Gastroesophageal sphincter (tissue), 4 donors: ENCODE results near the gene ZNF888. TPM values are rescaled to one million over a fixed set of nuclear protein-coding genes. Genes with fewer than 3 reads are reported as not detected.
"Not testable (repeated sequence)": the region's sequence is repeated elsewhere in the genome, so short reads cannot be mapped to it uniquely, and the experiment has no call there.

Experiments
- ATAC-seq: fragments of 150-250 bp; one replicate; pipeline ENCODE4 v1.9.1; 2016; ENCODE audit warnings: mild to moderate bottlenecking, moderate library complexity
- H3K27ac ChIP-seq, 4 donors: fragments of 200-600 bp; sonication (generic) in 3 of 4; 1 replicate in 3 of 4; 2 replicates in 1 of 4; pipeline ENCODE4 v1.5.1; 2016 to 2019
- H3K27me3 ChIP-seq: fragments of 200-600 bp; sonication (generic); one replicate; pipeline ENCODE4 v1.5.1; 2019
- H3K36me3 ChIP-seq, 2 donors: fragments of 200-600 bp; sonication (generic); one replicate each; pipeline ENCODE4 v1.5.1; 2019; ENCODE audit warnings: control low read depth in 1 of 2
- H3K4me1 ChIP-seq, 3 donors: fragments of 200-600 bp; sonication (generic); 1 replicate in 2 of 3; 2 replicates in 1 of 3; pipeline ENCODE4 v1.5.1; 2016 to 2019; ENCODE audit warnings: control low read depth in 2 of 3
- H3K4me3 ChIP-seq, 2 donors: fragments of 200-600 bp; sonication (generic); one replicate each; pipeline ENCODE4 v1.5.1; 2019; ENCODE audit warnings: mild to moderate bottlenecking in 1 of 2, moderate library complexity in 1 of 2
- H3K9me3 ChIP-seq, 3 donors: fragments of 200-600 bp; sonication (generic); one replicate each; pipeline ENCODE4 v1.5.1; 2017 to 2019; ENCODE audit warnings: control low read depth in 2 of 3
- EP300 ChIP-seq: sonication (generic); formaldehyde crosslinking; IDR thresholded peaks from one replicate; pipeline ENCODE4 v1.6.1; 2017; ENCODE audit warnings: antibody characterized with exemption, mild to moderate bottlenecking
- POLR2A ChIP-seq, 2 donors: fragments of 450-650 bp; IDR thresholded peaks; one replicate each; pipeline ENCODE4 v1.6.1; 2017; ENCODE audit warnings: antibody characterized with exemption in 2 of 2, mild to moderate bottlenecking in 2 of 2, moderate library complexity in 1 of 2
- POLR2AphosphoS5 ChIP-seq: sonication (generic); formaldehyde crosslinking; IDR thresholded peaks from one replicate; pipeline ENCODE4 v1.6.1; 2017; ENCODE audit warnings: antibody characterized with exemption
- WGBS, 2 donors: methylation state at CpG; one replicate each; pipeline ENCODE4 v1.1.5; 2018; ENCODE audit warnings: low coverage in 1 of 2; 5-methylcytosine and 5-hydroxymethylcytosine counted together
- total RNA-seq, 4 donors: library from RNA; depleted of rRNA; stranded (reverse); fragments of >200 nt; gene quantifications; one replicate each; pipeline ENCODE4 v1.1.0, GENCODE V29; 2016
- TF ChIP-seq, protein P1 (sequence below), 4 experiments: fragments of 200-600 bp in 2 of 4; fragments of 450-650 bp in 2 of 4; sonication (generic) in 1 of 4; IDR thresholded peaks; one replicate each; pipeline ENCODE4 v1.5.1; 2017 to 2019; ENCODE audit warnings: antibody characterized with exemption in 4 of 4, mild to moderate bottlenecking in 2 of 4, moderate library complexity in 2 of 4

The ZNF888 gene
- total RNA-seq, 4 donors from 2014 or later = 2.6 to 4.1 (median 3.0) TPM

DNA sequence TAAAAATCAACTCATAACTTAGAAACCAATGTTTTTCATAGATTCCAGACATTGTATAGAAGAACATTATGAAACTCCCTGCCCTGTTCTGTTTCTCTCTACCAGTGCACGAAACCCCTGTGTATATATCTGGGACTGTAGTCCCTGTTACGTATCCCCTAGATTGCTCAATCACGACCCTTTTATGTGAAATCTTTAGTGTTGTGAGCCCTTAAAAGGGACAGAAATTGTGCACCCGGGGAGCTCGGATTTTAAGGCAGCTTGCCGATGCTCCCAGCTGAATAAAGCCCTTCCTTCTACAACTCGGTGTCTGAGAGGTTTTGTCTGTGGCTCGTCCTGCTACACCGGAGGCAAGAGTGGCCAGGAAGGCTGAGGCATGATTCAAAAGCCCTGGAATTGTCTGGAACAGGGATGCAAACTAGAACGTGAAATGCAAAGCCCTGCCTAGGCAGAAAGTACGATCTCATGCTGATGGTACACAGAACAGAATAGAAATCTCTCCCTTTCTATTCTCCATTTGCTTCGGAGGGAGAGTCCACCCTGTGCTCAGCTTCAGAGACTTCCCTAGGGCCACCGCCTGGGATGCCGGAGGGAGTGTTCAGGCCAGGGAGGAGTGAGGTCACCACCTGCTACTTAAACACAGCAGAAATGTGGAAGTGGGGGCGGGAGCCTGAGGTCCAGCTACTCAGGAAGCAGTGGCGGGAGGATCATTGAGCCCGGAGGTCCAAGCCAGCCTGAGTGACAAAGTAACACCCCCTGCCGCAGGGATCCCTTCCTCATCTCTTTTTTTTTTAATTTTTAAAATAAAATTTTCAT lies 758 bp upstream of the ZNF888 start:
- ATAC-seq = peak; percentile 67
- 33 to 77% methylated on average over 5 to 11 of the region's 18 CpGs for WGBS, 2 donors
- Histone ChIP-seq H3K36me3 (peaks cover 0 to 16% of the 10 kb centered on the region in 2 donors), H3K4me3 (peak overlapping the region; percentile 58 to 70), H3K4me1 (peaks cover 0 to 24% (median 3%) of the 10 kb centered on the region in 3 donors), H3K9me3 (no peaks in the 10 kb centered on the region), H3K27me3 (no peaks in the 10 kb centered on the region), H3K27ac (peak overlapping the region in 3 of 4 donors; percentile 79 to 91 (median 86))
- TF ChIP-seq POLR2AphosphoS5 (no peak), POLR2A (IDR thresholded peaks at IDR 0.05) (no peak), EP300 (no peak)
- TF ChIP-seq, protein P1, sequence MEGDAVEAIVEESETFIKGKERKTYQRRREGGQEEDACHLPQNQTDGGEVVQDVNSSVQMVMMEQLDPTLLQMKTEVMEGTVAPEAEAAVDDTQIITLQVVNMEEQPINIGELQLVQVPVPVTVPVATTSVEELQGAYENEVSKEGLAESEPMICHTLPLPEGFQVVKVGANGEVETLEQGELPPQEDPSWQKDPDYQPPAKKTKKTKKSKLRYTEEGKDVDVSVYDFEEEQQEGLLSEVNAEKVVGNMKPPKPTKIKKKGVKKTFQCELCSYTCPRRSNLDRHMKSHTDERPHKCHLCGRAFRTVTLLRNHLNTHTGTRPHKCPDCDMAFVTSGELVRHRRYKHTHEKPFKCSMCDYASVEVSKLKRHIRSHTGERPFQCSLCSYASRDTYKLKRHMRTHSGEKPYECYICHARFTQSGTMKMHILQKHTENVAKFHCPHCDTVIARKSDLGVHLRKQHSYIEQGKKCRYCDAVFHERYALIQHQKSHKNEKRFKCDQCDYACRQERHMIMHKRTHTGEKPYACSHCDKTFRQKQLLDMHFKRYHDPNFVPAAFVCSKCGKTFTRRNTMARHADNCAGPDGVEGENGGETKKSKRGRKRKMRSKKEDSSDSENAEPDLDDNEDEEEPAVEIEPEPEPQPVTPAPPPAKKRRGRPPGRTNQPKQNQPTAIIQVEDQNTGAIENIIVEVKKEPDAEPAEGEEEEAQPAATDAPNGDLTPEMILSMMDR (IDR thresholded peaks at IDR 0.05) = no peak

DNA sequence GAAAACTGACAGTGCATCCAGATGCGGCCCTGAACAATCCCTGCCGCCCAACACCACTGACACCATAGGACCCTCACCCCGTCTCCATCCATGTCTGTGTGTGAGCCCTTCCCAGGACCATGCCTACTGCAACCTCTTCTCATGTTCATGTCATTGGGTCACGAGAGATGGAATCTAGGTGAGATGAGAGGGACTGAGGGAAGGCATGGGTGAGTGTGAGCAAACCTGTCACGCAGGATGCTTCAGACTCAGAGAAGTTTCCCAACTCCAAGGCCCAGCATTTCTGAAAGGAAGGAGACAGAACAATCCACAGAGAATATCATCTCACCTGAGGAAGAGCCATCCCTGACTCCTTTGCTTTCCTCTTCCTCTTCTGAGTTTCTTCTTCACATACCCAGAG lies 5.7 kb downstream of the ZNF888 start:
- Histone ChIP-seq H3K4me3 (no peak overlapping the region), H3K27me3 (no peaks in the 10 kb centered on the region), H3K9me3 (no peaks in the 10 kb centered on the region), H3K27ac (no peak overlapping the region), H3K4me1 (peaks cover 0 to 9% (median 3%) of the 10 kb centered on the region in 3 donors), H3K36me3 (peaks cover 0 to 54% of the 10 kb centered on the region in 2 donors)
- no peak for ATAC-seq
- WGBS, 2 donors = 80 to 97% methylated on average over 2 to 5 of the region's 5 CpGs
- TF ChIP-seq, protein P1 (IDR thresholded peaks at IDR 0.05) = no peak
- TF ChIP-seq POLR2A (IDR thresholded peaks at IDR 0.05) (no peak), POLR2AphosphoS5 (no peak)

GRCh38 chr19:52910648-52911047 lies 12.6 kb downstream of the ZNF888 start:
- no peaks in the 10 kb centered on the region for H3K4me1 ChIP-seq
- H3K27me3 ChIP-seq = no peaks in the 10 kb centered on the region
- 100% methylated on average over 1 of the region's 1 CpG; no CpG with 5 or more reads in 1 of the 2 donors for WGBS, 2 donors
- no peaks in the 10 kb centered on the region for H3K9me3 ChIP-seq
- H3K27ac ChIP-seq = no peak overlapping the region
- TF ChIP-seq POLR2A (IDR thresholded peaks at IDR 0.05) (no peak), POLR2AphosphoS5 (no peak), EP300 (no peak)
- TF ChIP-seq, protein P1 (IDR thresholded peaks at IDR 0.05) = no peak
- ATAC-seq = no peak
- H3K4me3 ChIP-seq = no peak overlapping the region
- peaks cover 0 to 84% of the 10 kb centered on the region in 2 donors for H3K36me3 ChIP-seq

DNA sequence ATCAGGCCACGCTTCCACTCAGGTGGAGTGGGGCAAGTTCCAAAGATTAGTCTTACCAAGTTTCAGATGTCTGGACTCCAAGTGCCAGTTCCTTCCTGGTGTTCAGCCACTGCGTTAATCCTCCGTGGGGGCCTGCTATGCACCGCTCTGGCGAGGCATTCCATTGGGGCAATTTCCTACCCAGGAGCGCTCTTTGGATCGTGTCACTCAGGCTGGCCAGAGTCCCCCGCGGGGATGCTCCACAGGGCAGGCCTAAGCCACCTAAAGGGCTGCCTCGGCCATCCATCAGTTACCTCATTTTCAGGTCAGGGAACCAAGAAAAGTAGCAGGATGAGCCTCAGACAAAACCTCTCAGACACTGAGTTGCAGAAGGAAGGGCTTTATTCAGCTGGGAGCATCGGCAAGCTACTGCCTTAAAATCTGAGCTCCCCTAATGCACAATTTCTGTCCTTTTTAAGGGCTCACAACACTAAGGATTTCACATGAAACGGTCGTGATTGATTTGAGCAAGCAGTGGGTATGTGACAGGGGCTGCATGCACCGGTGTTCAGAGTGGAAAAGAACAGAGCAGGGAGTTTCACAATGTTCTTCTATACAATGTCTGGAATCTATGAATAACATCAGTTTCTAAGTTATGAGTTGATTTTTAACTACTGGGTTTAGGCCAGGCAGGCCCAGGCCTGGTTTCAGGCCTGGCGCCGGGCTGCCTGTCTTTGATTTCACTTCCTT lies 19.0 kb downstream of the ZNF888 start:
- not testable (repeated sequence) for H3K4me3 ChIP-seq, H3K9me3 ChIP-seq, H3K27me3 ChIP-seq, H3K27ac ChIP-seq, H3K4me1 ChIP-seq, ATAC-seq
- H3K36me3 ChIP-seq = peaks cover 0 to 31% of the 10 kb centered on the region in 2 donors
- 92 to 95% methylated on average over 7 of the region's 16 CpGs for WGBS, 2 donors

DNA sequence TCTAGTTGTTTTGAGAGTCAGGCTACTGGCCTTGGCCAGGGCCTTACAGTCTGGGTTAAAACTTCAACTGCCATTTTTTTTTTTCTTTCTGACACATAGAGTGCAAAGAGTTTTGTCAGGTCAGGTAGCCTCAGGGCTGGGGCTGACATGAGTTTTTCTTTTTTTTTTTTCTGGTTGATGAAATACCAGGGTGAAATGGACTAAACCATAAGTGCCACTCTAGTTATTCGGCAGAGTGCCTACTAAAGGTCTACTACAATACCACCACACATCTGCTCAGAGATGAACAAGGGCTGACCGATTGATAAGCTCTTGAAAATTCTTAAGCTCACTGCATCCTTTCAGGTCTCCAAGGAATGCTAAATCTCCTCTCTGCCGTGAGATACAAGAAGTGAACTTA lies 21.4 kb downstream of the ZNF888 start:
- Histone ChIP-seq H3K27me3 (no peaks in the 10 kb centered on the region), H3K36me3 (peaks cover 0 to 9% of the 10 kb centered on the region in 2 donors), H3K9me3 (no peaks in the 10 kb centered on the region), H3K4me3 (no peak overlapping the region), H3K4me1 (peaks cover 0 to 10% (median 0%) of the 10 kb centered on the region in 3 donors), H3K27ac (no peak overlapping the region)
- no peak for ATAC-seq
- TF ChIP-seq POLR2AphosphoS5 (no peak), EP300 (no peak), POLR2A (IDR thresholded peaks at IDR 0.05) (no peak)
- TF ChIP-seq, protein P1 (IDR thresholded peaks at IDR 0.05) = no peak
- 75 to 93% methylated on average over 2 of the region's 3 CpGs for WGBS, 2 donors

DNA sequence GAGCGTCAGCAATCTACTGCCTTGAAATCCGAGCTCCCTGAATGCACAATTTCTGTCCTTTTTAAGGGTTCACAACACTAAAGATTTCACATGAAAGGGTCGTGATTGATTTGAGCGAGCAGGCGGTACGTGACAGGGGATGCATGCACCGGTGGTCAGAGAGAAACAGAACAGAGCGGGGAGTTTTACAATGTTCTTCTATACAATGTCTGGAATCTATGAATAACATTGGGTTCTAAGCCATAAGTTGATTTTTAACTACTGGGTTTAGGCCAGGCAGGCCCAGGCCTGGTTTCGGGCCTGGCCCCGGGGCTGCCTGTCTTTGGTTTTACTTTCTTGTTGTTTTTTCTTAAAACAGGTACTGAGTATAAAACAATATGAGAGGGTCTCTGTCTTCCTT lies 24.6 kb downstream of the ZNF888 start:
- not testable (repeated sequence) for H3K9me3 ChIP-seq, H3K27me3 ChIP-seq, ATAC-seq, H3K4me3 ChIP-seq
- Histone ChIP-seq H3K4me1 (peaks cover 0 to 33% (median 0%) of the 10 kb centered on the region in 3 donors), H3K27ac (peak overlapping the region in 2 of 4 donors; percentile 92 to 94), H3K36me3 (peaks cover 0 to 18% of the 10 kb centered on the region in 2 donors)
- WGBS, 2 donors = 88 to 92% methylated on average over 7 to 10 of the region's 10 CpGs
